NOMO-1 (cell line): ENCODE data around the gene AGMAT.
A peak's percentile ranks its signal among the peaks of the same experiment; 100 is the strongest.
"Not testable (repeated sequence)": the region's sequence is repeated elsewhere in the genome, so short reads cannot be mapped to it uniquely, and the experiment has no call there.

Source experiments
- DNase-seq, 2 experiments: peaks; one replicate each; lab custom pipeline; 2025; ENCODE audit not compliant: unreplicated experiment in 2 of 2; lab: John Stamatoyannopoulos, UW

Gene AGMAT

DNA sequence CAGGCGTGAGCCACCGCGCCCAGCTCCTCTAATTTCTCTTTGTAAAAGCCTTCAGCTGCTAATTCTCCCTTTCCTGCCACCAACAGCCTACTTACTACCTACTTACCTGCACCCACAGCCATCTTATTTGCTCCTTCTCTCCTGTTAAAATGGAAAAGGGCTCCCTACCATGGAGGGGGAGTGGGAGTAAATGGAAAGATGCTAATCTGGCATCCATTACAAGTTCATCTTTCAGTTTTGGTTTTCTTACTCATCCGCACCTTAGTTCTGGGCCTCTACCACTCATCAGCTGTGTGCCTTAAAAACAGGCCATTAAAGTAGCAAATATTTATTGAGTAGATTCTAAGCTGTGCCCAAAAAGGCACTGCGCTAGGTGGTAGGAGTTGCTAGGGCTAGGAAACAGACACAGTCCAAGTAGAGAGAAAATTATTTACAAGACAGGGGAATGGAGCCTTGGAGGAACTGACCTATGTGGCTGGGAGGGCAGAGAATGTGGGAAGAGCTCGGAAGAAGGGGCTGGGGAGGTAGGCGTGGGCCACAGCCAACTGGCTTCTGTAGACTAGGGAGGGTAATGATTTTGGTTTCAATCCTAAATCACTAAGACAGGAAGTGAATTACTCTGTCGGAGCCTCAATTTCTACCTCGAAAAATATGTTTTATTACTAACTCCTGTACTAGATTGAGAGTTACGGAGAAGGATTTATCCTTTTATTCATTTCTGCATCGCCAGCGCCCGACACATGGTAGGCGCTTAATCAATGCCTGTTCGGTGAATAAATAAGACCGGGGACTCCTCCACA is 31.7 kb upstream of the AGMAT start:
- no peak for DNase-seq

DNA sequence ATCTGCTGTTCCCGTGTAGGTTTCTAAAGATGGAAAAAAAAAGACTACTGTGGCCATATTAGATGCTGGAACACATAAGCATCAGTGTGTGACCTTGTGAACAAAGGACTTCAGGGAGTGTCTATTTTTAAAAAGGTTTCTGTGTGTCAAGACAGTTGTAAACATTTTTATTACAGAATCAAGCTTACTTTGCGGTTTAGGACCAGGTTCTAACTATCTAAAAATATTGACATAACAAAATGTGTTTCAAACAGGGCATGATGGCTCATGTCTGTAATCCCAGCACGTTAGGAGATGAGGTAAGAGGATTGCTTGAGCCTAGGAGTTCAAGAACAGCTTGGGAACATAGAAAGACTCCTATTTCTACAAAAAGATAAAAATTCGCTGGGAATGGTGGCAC is 25.3 kb upstream of the AGMAT start:
- DNase-seq: no peak

DNA sequence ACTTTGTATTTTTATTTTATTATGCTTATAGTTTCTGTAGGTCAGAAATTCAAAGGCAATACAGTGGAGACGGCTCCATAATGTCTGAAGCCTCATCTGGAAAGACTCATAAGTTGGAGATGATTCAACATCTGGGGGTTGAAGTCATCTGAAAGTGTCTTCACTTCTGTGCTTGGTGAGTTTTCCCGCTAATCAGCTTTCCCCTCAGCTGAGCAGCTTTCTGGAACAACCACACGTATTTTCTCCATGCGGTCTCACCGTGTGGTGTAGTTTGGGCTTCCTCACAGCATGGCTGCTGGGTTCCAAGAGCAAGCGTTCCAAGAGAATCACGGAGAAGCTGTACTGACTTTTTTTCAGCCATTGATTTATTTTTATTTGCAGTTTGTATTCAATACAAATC is 24.8 kb upstream of the AGMAT start:
- DNase-seq: no peak

DNA sequence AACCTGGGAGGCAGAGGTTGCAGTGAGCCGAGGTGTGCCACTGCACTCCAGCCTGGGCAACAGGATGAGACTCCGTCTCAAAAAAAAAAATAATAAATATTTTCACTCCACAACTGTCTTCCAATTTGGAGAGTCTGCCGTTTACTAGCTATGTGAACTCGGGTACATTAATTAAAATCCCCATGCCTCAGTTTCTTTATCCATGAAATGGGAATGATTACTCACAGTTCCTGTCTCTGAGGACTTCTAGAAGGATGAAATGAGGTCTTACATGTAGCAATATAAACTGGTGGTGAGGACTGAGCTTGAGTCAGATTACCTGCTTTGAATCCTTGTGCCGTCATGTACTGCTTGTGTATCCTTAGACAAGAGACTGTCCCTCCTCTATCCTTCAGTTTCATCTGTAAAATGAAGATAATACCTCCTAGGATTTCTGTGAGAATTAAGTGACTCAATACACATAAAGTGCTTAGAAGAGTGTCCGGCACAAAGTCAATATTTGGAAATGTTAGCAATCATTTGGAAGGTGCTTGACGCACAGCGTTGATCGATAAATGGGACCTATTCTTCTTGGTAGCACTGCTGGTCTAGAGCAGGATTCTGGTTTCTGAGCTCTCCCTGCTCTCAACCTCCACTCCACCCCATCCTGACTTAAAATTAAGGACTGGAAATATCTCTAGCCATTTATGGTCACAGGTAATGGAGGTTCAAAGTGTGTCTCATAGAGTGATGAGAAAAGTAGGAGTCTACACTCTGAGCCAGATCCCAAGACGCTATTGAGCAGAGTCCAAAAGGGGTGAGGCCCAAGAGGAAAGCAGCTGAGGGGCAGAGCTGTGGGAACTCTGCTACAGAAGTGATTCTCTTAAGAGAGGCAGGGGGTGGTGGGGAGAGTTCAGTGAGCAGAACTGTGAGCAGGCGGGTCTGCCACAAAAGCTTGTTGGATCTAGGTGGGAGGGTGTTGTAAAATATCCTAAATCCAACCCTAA is 20.8 kb upstream of the AGMAT start:
- DNase-seq: no peak

DNA sequence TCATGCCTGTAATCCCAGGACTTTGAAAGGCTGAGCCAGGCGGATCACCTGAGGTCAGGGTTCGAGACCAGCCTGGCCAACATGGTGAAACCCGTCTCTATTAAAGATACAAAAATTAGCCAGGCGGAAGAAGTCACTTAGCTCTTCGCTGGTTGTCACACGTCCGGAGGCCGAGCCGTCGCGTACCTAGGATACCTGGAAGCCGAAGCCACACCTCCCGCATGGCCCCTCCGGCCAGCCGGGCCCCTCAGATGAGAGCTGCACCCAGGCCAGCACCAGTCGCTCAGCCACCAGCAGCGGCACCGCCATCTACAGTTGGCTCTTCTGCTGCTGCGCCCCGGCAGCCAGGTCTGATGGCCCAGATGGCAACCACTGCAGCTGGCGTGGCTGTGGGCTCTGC is 19.5 kb upstream of the AGMAT start:
- not testable (repeated sequence) for DNase-seq

DNA sequence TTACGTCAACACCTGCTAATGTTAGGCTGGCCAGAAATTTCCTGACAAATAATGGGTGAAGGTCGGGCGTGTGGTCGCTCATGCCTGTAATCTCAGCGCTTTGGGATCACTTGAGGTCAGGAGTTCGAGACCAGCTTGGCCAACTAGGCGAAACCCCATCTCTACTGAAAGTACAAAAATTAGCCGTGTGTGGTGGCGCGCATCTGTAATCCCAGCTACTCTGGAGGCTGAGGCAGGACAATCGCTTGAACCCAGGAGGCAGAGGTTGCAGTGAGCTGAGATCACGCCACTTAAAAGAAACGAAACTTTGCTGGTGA is 19.1 kb upstream of the AGMAT start:
- not testable (repeated sequence) for DNase-seq

DNA sequence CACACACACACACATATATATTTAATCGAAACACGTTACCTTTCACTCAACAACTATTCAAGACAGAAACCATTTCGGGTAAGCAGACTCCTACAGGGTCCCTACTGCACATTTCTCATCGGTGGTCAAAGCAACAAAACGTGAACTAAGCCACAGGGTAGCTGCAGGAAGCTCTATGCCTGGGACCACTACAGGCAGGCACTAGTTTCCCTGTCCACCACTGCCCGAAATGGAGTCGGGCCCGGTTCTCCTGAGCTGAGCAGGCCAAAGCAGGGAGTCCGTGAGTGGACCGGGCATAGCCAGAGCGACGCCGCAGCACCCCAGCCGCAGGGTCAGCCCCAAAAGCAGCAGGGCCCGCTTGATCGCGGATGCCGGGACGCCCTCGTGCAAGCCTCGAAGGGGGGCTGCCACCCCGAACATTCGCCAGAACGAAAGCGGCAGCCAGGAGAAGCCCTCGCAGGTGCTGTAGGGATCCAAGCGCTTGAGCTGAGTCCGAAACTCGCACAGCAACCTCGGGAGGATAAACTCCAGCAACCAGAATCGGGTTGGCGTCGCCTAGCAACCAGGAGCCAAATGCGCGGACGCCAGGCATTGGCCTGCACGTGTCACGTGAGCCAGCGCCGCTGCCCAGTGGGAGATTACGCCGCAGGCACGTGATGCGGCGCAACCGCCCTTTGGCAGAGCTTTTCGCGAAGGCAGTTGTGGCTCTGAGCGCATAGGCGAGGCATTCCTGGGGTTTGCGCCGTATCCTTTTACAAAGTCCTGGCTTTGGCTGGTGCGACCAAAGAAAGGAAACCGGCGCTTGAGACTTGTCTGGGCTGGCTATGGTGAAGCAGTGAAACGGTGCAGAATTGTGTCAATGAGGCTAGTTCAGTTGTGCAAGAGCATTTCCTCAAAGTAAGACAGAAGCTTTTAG is 18.5 kb upstream of the AGMAT start:
- peak; percentile 94 for DNase-seq

DNA sequence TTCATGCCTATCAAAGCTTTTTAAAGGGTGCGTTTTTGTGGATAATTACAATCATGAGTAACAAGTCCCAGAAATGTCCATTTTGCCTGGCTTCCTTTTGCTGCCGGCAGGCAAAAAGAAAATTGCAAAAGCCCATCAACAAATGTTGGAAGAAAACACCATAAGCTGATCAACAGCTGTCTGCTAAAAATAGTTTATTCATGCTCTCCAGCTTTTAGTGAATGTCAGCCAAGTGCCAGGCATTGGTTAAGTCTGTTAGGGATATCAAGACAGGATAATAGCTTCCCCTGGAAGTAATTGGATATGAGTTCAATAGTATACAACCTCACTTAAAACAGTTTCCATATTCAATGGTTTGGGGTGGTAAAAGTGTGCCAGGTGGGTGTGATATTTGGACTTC is 13.6 kb upstream of the AGMAT start:
- DNase-seq: no peak

DNA sequence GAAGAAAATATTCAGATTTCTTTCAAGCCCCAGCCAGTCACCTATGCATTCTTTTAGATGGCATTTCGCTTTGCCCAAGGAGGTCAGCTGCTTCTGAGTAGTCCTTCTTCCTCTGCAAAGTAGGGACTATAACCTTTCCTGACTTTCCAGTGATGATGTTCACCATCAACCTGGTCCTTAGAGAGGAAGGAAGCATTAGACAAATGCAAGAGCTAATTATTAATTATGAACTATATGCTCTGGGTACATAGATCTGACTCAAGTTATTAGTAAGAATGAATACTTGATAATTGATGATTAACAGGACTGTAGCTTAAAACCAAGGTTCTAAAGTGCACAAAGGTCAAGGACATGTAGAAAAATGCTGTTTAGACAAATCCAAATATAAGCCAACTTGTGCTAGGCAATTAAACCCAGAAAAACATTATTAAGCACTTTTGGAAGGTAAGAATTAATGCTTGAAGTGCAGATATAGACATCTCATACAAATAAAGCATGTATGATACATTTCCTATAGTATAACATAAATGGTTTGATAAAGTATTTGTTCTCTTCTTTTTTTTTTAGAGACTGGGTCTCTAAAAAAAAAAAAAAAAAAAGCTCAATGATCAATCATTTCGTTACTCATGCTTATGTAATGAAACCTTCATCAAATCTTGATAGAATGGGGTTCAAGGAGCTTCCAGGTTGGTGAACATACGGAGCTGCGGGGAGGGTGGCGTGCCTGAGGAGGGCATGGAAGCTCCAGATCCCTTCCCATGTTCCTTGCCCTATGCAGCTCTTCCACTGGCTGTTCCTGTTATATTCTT is 11.2 kb upstream of the AGMAT start:
- no peak for DNase-seq

DNA sequence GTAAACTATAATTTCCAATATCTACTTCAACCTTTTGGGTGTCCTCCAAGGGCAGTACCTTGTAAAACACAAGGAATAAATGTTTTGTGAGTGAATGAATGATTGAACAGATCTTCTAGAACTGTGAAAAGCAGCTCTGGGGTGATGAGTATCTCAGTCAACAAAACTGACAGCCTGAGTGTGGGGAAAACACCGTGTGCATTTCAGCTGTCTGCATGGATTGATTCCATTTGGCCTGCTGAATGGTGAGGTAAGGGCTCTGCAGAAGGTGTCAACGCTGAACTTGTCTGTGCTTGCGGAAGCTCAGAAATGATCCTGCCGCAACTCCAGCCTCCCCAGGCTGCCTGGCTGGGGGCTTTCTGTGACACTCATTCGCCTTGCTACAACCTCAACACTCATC is 7.4 kb upstream of the AGMAT start:
- DNase-seq: no peak

DNA sequence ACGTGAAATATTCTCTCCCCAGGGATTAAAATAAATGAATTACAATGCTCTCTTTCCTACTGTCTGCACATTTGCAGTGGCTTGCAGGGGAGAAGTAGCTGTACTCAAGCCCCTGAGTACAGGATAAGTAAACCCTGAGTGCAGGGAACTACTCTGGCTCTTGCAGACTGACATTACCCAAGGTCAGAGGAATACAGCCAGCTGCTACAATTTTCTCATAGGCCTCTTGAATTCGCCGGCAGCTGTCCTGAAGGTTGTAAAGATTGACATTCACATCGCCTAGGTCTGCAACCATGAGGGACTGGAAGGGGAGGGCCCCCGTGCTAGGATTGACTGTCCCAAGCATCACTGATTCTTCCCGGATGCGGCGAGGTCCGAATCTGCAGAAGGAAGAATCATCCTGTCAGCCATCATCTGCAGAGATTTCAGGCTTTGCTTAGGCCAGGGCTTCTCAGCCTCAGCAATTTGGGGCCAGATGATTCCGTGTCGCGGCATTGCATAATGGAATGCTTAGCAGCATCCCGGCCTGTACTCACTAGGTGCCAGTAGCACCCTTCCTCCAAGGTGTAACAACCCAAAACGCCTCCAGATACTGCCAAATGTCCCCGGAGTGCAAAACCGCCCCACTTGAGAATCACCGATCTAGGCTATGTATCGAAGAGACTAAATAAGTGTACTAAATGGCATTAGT is 1.7 kb downstream of the AGMAT start:
- no peak for DNase-seq

DNA sequence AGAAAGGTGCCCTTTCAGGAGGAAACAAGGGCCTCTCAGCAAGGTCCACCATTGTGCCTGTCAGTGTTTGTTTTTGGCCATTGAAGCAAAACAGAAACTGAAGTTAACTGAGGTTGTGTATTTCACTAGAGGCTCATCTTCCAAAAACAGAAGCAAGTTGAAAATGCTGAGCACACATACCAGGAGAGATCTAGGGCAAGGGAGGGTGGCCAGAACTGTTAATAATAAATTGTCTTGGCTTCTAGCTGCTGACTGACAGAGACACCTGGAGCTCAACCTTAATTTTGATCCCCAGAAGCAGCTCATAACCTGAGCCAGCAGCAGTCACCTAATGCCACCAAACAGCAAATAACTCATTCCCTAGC is 5.2 kb downstream of the AGMAT start:
- DNase-seq: no peak

DNA sequence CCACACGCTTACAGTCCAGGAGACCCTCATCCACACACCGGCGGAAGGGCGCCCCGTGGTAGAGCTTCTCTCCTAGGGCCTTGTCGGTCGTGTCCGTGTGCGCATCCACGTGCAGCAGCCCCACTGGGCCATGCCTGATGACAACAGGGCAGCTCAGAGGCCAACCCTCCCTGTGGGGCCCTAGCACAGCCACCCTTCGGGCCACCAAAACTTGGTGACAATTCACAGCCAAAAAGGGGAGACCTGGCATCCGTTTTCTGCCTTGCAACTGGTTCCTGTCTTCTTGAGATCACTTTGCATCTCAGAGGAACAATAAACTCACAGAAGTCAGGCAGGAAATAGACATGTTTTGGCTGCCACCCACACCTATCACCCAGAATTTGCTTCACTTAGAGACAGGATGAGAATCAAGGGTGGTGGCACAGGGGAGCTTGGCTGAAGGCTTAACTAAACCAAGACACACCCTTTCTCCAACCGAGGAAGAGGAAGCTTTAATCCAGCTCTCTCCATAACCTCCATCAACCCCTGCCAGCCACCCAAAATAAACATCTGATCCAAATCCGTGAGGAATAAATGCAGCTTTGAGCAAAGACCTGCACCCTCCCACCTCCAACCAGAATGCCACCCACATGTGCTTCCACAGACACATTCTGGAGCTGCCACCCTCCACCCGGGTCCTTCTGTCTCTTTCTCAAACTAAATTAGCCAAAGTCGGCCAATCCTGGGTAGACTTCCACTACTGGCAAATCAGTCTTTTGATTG is 5.7 kb downstream of the AGMAT start:
- DNase-seq: no peak

DNA sequence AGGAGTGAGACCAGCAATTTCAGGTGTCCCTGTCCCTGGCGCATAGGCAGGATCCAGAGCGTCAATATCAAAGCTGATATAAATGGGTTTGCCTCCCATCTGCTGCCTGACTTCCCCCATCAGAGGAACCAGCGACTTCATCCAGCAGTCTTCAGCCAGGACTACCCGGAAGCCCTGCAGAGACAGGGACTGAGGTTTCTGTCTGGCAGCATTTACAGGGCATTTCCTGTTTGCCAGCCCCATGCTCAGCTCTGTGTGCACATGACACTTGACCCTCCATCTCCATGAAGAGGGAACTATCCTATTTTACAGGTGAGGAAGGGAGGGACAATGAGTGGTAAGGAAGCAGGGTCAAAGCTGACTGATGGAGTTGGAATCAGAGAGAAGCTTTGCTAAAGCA is 7.2 kb downstream of the AGMAT start:
- DNase-seq: no peak

DNA sequence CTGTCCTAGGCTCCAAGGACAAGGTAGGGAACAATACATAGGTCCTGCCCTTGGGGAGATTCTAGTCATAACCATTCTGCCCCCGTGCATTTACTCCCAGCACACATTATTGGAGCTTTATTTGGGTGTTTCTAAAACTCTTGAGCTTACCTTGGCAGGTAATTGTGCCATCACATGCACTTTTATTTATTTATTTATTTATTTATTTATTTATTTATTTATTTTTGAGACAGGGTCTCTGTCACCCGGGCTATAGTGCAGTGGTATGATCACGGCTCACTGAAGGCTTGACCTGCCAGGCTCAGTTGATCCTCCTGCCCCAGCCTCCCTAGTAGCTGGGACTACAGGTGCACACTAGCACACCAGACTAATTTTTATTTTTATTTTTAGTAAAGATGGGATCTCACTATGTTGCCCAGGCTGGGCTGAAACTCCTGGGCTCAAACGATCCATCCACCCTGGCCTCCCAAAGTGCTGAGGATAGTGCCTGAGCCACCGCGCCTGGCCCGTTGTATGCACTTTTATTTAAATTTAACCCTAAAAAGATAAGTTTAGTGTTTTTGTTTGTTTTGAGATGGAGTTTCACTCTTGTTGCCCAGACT is 9.2 kb downstream of the AGMAT start:
- DNase-seq: no peak

DNA sequence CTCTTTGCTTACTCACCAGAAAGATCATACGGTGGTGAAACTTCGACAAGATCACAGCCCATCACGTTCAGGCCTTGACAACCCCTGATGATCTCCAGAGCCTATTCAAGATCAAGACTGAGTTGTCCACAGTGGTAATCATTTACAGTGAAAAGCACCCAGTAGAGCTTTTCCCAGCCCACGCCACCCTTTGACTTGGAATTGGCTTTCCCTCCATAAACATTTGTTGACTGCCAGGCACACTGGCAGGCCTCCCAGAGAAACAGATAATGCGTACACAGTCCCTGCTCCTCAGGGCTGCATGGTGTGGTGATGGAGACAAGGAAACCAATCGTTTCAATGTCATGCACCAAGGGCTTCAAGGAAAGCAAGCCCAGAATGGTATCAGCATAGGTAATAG is 10.1 kb downstream of the AGMAT start:
- DNase-seq: no peak

DNA sequence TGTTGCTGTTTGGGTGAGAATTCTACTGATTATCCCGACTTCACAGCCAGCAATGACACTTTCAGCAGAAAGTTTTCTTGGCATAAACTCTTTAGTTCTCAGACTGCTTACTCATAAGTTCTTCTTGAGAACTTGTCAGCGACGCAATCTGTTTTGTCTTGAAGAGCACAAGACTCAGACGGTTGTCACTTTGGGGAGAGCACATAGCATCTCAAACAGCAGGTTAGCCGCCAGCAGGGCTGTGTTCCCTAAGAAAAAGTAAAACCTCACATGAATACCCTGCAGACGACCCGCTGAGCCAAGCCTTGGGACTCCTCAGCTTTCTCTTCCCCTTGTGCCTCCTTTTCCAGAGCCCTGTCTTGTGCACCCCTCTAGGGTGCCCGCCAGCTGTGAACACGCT is 11.4 kb downstream of the AGMAT start:
- DNase-seq: no peak

DNA sequence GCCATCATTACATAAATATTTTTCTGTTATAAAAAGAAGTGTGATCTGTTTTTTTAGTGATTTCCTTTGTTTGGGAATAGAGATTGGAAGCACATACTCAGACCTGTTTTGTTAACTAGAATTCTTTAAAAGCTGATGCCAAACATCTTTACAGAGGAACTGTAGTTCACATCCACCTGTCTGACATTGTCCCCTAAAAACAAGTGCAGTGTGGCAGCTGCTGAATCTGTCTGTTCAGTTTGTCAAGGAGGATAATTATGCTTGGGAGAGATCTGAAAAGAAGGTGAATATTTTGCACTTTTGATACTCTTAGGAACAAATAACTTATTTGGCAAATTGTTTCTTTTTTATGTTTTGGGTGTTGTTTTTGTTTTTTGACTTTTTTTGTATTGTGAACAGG is 13.6 kb downstream of the AGMAT start:
- no peak for DNase-seq

DNA sequence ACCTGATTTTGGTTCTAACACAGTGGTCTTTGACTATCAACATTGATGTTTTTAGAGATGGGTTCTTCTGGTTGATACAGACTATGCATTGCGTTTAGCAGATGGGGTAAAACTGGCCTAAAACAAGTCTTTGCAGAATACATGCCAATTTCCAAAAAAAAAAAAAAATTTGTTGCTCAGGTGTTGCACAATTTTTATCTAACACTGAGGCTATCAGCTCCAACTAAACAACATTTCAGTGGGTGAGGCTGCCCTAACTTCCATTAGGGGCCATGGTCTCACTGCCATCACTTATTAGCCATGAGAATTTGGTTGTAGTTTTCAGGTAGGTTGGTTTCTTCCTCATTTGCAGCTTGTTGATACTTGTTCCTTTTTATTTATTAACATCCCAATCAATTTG is 14.0 kb downstream of the AGMAT start:
- DNase-seq: no peak
